Erythroblast (primary cell): ENCODE data around the gene ZNF773.

Experiments used
- DNase-seq, 2 experiments: peaks; one replicate each; lab custom pipeline; 2025; lab: John Stamatoyannopoulos, UW
- GATA1 ChIP-seq: IDR thresholded peaks from 2 replicates; pipeline ENCODE4 v1.6.1; 2011; ENCODE audit warnings: low read depth, mild to moderate bottlenecking, control low read depth, low read length, moderate library complexity
- POLR2A ChIP-seq: IDR thresholded peaks from 2 replicates; pipeline ENCODE4 v1.6.1; 2011; ENCODE audit warnings: mild to moderate bottlenecking, low read length

Gene ZNF773

GRCh38 chr19:57527136-57527881 lies 27.6 kb downstream of the ZNF773 start, which contains the start of gene ZNF549:
Gene ZNF549 (plus strand): TSS chr19:57527356. CDS start chr19:57527574, 218 bp downstream.
- DNase-seq, result peak; percentile 89 to 92
- peak; percentile 47 for TF ChIP-seq POLR2A
- no peak for TF ChIP-seq GATA1

- peak; percentile 19 to 42 for DNase-seq
- TF ChIP-seq GATA1, result no peak
- no peak for TF ChIP-seq POLR2A
Observed at GRCh38 chr19:57537953-57538547, 38.3 kb downstream of the ZNF773 start.

GRCh38 chr19:57546513-57546912 lies 46.8 kb downstream of the ZNF773 start:
- TF ChIP-seq GATA1 (no peak), POLR2A (no peak)
- DNase-seq, result no peak

GRCh38 chr19:57552432-57552831 lies 52.7 kb downstream of the ZNF773 start:
- DNase-seq, result no peak
- TF ChIP-seq POLR2A, result no peak

GRCh38 chr19:57557659-57558058 lies 57.9 kb downstream of the ZNF773 start:
- DNase-seq, result no peak
- TF ChIP-seq POLR2A, result no peak
